Dendritic cell treated with granulocyte-macrophage colony-stimulating factor and Interleukin-4, amounts not matched to agents 40 ng/mL and 50 ng/mL, for 4 days (primary cell): ENCODE data around the gene FBXO28.
A peak's percentile ranks its signal among the peaks of the same experiment; 100 is the strongest.

Source experiments
- H3K27ac Mint-ChIP-seq: one replicate; pipeline ENCODE4 v1.8.0; 2022; ENCODE audit warnings: mild to moderate bottlenecking, mixed read lengths
- H3K27me3 Mint-ChIP-seq: one replicate; pipeline ENCODE4 v1.8.0; 2022; ENCODE audit warnings: mild to moderate bottlenecking, mixed read lengths
- H3K36me3 Mint-ChIP-seq: one replicate; pipeline ENCODE4 v1.8.0; 2022; ENCODE audit warnings: low read depth, mixed read lengths
- H3K4me1 Mint-ChIP-seq: one replicate; pipeline ENCODE4 v1.8.0; 2022; ENCODE audit warnings: low read depth, mixed read lengths
- H3K4me3 Mint-ChIP-seq: one replicate; pipeline ENCODE4 v1.8.0; 2022; ENCODE audit warnings: mild to moderate bottlenecking, moderate library complexity, mixed read lengths
- H3K9me3 Mint-ChIP-seq: one replicate; pipeline ENCODE4 v1.8.0; 2022; ENCODE audit warnings: mixed read lengths
- intact Hi-C: fragments of 100-400 bp; cut with micrococcal nuclease; formaldehyde crosslinking; loops from one replicate; pipeline ENCODE4 v1.15.0; 2022

FBXO28 gene

DNA sequence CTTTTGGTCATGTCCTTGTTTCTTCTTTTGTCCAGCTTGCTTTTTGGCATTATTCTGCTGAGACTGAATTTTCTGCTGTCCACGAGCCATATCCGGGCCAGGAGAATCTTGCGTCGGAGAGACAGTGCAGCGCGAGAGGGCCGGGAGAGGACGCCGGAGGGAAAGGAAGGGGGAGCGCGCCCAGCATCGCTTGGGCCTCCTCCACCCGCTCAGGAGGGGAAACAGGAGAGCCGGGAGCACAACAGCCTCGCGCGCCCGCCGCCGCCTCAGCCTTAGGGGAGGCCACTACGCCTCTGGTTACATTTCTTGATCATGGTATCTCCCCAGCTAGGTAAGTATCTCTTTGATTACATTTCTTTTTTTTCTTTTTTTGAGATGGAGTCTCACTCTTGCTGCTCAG, 61.7 kb downstream of the FBXO28 start:
- intact Hi-C loops = no loop called here
- Mint-ChIP-seq H3K4me3 (peak overlapping the region; percentile 26), H3K27me3 (peaks cover 12% of the 10 kb centered on the region), H3K4me1 (peaks cover 28% of the 10 kb centered on the region), H3K9me3 (no peaks in the 10 kb centered on the region), H3K27ac (no peak overlapping the region), H3K36me3 (no peaks in the 10 kb centered on the region)

- intact Hi-C loops = no loop called here
- H3K27ac Mint-ChIP-seq = no peak overlapping the region
- H3K4me3 Mint-ChIP-seq = no peak overlapping the region
- H3K9me3 Mint-ChIP-seq = no peaks in the 10 kb centered on the region
- H3K27me3 Mint-ChIP-seq = peaks cover 12% of the 10 kb centered on the region
- peaks cover 13% of the 10 kb centered on the region for H3K4me1 Mint-ChIP-seq
- no peaks in the 10 kb centered on the region for H3K36me3 Mint-ChIP-seq
Observed at GRCh38 chr1:224177356-224177999, 63.6 kb downstream of the FBXO28 start.

DNA sequence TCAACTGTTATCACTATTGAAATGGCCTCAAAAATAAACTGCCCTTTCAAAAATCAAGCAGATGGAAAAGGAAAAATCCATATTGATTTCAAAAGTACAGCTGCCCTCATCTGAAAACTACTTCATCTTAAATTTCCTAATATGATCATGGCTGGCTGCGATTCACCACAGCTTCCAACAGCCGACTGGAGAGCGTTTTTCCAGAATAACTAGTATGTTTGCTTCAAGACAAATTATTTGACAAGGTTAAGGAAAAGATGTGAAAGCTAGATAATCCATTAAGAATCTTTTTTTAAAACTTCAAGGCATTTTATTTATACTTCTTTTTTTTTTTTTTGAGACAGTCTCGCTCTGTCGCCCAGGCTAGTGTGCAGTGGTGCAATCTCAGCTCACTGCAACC, 65.0 kb downstream of the FBXO28 start:
- peaks cover 12% of the 10 kb centered on the region for H3K36me3 Mint-ChIP-seq
- no peak overlapping the region for H3K27ac Mint-ChIP-seq
- peaks cover 18% of the 10 kb centered on the region for H3K4me1 Mint-ChIP-seq
- H3K9me3 Mint-ChIP-seq = no peaks in the 10 kb centered on the region
- H3K4me3 Mint-ChIP-seq = no peak overlapping the region
- intact Hi-C loops = no loop called here
- peaks cover 10% of the 10 kb centered on the region for H3K27me3 Mint-ChIP-seq

GRCh38 chr1:224180783-224181452, 67.0 kb downstream of the FBXO28 start:
- no peak overlapping the region for H3K27ac Mint-ChIP-seq
- no peaks in the 10 kb centered on the region for H3K9me3 Mint-ChIP-seq
- peaks cover 4% of the 10 kb centered on the region for H3K27me3 Mint-ChIP-seq
- H3K4me1 Mint-ChIP-seq = peaks cover 30% of the 10 kb centered on the region
- H3K36me3 Mint-ChIP-seq = peaks cover 32% of the 10 kb centered on the region
- H3K4me3 Mint-ChIP-seq = no peak overlapping the region
- intact Hi-C loops = no loop called here

DNA sequence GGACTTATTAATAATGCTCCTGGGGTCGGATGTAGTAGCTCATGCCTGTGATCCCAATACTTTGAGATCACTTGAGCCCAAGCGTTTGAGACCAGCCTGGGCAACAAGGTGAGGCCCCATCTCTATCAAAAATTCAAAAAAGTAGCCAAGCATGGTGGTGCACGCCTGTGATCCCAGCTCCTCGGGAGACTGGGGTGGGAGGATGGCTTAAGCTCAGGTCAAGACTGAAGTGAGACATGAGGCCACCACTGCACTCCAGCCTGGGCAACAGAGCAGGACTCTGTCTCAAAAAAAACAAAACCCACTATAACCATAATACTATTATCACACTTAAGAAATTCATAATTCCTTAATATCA, 67.5 kb downstream of the FBXO28 start:
- no peaks in the 10 kb centered on the region for H3K9me3 Mint-ChIP-seq
- no peak overlapping the region for H3K27ac Mint-ChIP-seq
- peaks cover 37% of the 10 kb centered on the region for H3K36me3 Mint-ChIP-seq
- peaks cover 31% of the 10 kb centered on the region for H3K4me1 Mint-ChIP-seq
- no peaks in the 10 kb centered on the region for H3K27me3 Mint-ChIP-seq
- intact Hi-C loops = no loop called here
- H3K4me3 Mint-ChIP-seq = no peak overlapping the region

GRCh38 chr1:224182057-224182865, 68.3 kb downstream of the FBXO28 start:
- Mint-ChIP-seq H3K27me3 (no peaks in the 10 kb centered on the region), H3K9me3 (no peaks in the 10 kb centered on the region), H3K4me3 (peak overlapping the region; percentile 95), H3K36me3 (peaks cover 45% of the 10 kb centered on the region), H3K4me1 (peaks cover 34% of the 10 kb centered on the region), H3K27ac (peak overlapping the region; percentile 90)
- intact Hi-C loops = loop anchor here (2.0 kb wide), 1 partner anchor 13 kb away; no protein-coding TSS in a partner anchor

GRCh38 chr1:224182866-224183590, 69.1 kb downstream of the FBXO28 start, which contains the start of gene DEGS1:
DEGS1 (plus strand) TSS chr1:224183240; CDS start chr1:224183337, 97 bp downstream.
- no peaks in the 10 kb centered on the region for H3K9me3 Mint-ChIP-seq
- H3K27me3 Mint-ChIP-seq = no peaks in the 10 kb centered on the region
- H3K4me1 Mint-ChIP-seq = peaks cover 34% of the 10 kb centered on the region
- peak within 1 kb of the TSS; percentile 95 for H3K4me3 Mint-ChIP-seq
- intact Hi-C loops = loop anchor here (2.0 kb wide), 1 partner anchor 14 kb away; no protein-coding TSS in a partner anchor
- peaks cover 48% of the 10 kb centered on the region for H3K36me3 Mint-ChIP-seq
- peak within 1 kb of the TSS; percentile 90 for H3K27ac Mint-ChIP-seq

DNA sequence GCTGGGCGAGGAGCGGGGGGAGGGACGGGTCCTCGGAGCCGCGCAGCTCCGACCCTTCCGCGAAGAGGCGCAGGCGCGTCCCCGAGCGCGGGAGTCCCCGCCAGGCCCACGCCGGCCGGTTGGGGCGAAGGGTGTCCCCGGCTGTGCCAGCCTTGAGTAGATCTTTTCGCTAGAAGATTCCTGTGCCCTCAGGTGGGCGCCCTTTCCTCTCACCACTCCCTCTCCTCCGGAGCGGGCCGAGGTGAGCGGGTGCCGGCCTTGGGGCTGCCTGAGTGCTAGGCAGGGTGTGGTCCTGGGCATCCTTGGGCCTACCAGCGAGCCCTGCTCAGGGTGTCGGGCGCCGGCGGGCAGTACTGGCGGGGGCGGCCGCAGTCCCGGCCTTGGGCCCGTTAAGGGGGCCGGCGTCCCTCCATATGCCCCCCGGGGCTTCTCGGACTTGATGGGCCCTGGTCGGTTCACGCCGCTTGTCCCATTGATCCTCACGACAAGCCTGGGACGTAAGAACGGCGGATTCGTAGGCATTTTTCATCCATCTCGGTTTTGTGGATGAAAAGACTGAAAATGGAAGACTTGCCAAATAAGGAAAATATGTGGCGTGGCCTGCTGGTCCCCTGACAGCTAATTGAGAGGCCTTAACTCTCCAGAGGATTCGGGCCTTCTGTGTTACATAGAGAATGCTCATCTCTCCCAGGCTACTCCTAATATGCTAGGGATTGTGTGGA, 69.8 kb downstream of the FBXO28 start:
- Mint-ChIP-seq H3K36me3 (peaks cover 54% of the 10 kb centered on the region), H3K9me3 (no peaks in the 10 kb centered on the region), H3K27me3 (no peaks in the 10 kb centered on the region), H3K4me3 (peak overlapping the region; percentile 95), H3K27ac (peak overlapping the region; percentile 90), H3K4me1 (peaks cover 39% of the 10 kb centered on the region)
- intact Hi-C loops = loop anchor here (2.0 kb wide), 1 partner anchor 15 kb away; no protein-coding TSS in a partner anchor

DNA sequence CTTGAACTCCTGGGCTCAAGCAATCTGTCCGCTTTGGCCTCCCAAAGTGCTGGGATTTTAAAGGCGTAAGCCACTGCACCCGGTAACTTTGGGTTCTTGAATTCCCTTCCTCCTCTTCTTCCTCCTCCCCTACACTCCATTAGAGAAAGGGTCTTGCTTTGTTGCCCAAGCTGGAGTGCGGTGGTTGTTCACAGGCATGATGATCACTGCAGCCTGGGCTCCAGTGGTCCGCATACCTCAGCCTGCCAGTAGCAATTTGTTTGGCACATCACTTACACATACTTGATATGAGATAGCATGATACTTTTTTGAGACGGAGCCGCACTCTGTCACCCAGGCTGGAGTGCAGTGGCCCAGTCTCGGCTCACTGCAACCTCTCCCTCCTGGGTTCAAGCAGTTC, 71.3 kb downstream of the FBXO28 start:
- Mint-ChIP-seq H3K27ac (peak overlapping the region; percentile 90), H3K4me1 (peaks cover 40% of the 10 kb centered on the region), H3K9me3 (no peaks in the 10 kb centered on the region), H3K36me3 (peaks cover 63% of the 10 kb centered on the region), H3K4me3 (peak overlapping the region; percentile 95), H3K27me3 (no peaks in the 10 kb centered on the region)
- intact Hi-C loops = loop anchor here (5.0 kb wide), 1 partner anchor 37 kb away; no protein-coding TSS in a partner anchor

DNA sequence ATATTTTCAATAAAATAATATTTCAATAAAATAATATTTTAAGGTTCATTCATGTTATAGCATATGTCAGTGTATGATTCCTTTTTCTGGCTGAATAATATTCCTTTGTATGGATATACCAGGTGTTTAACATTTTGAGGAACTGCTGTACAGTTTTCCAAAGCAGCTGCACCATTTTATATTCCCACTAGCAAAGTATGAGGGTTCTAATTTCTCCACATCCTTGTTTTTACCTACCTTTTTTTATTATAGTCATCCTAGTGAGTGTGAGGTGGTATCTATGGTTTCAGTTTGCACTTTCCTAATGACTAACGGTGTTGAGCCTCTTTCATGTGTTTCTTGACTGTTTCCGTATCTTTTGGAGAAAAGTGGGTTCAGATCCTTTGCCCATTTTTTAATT, 74.4 kb downstream of the FBXO28 start:
- Mint-ChIP-seq H3K4me1 (peaks cover 38% of the 10 kb centered on the region), H3K27ac (no peak overlapping the region), H3K9me3 (no peaks in the 10 kb centered on the region), H3K27me3 (no peaks in the 10 kb centered on the region), H3K4me3 (no peak overlapping the region), H3K36me3 (peaks cover 87% of the 10 kb centered on the region)
- intact Hi-C loops = loop anchor here (5.0 kb wide), 1 partner anchor 34 kb away; no protein-coding TSS in a partner anchor

- H3K4me1 Mint-ChIP-seq = peaks cover 38% of the 10 kb centered on the region
- no peaks in the 10 kb centered on the region for H3K9me3 Mint-ChIP-seq
- H3K4me3 Mint-ChIP-seq = no peak overlapping the region
- intact Hi-C loops = loop anchor here (5.0 kb wide), 1 partner anchor 33 kb away; no protein-coding TSS in a partner anchor
- H3K27ac Mint-ChIP-seq = no peak overlapping the region
- peaks cover 85% of the 10 kb centered on the region for H3K36me3 Mint-ChIP-seq
- H3K27me3 Mint-ChIP-seq = no peaks in the 10 kb centered on the region
Observed at GRCh38 chr1:224189561-224189960, 75.7 kb downstream of the FBXO28 start.

DNA sequence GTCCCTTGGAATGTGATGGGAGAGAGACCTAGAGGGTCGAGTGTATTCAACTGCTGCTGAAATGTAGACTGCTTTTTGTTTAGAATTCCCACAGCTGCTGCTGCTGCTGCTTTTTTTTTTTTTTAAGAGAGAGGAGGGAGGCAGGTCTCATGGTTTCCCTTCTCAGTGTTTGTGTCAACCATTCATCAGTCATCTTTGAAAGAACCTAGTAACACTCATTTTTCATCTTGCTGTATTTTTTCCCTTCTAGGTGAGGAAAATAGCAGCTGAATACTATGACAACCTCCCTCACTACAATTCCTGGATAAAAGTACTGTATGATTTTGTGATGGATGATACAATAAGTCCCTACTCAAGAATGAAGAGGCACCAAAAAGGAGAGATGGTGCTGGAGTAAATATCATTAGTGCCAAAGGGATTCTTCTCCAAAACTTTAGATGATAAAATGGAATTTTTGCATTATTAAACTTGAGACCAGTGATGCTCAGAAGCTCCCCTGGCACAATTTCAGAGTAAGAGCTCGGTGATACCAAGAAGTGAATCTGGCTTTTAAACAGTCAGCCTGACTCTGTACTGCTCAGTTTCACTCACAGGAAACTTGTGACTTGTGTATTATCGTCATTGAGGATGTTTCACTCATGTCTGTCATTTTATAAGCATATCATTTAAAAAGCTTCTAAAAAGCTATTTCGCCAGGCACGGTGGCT, 78.3 kb downstream of the FBXO28 start:
- intact Hi-C loops = no loop called here
- Mint-ChIP-seq H3K36me3 (peaks cover 69% of the 10 kb centered on the region), H3K4me3 (no peak overlapping the region), H3K27ac (no peak overlapping the region), H3K9me3 (no peaks in the 10 kb centered on the region), H3K27me3 (no peaks in the 10 kb centered on the region), H3K4me1 (peaks cover 43% of the 10 kb centered on the region)
